ENCODE measurements around the gene SEMA3F.

SEMA3F gene

DNA sequence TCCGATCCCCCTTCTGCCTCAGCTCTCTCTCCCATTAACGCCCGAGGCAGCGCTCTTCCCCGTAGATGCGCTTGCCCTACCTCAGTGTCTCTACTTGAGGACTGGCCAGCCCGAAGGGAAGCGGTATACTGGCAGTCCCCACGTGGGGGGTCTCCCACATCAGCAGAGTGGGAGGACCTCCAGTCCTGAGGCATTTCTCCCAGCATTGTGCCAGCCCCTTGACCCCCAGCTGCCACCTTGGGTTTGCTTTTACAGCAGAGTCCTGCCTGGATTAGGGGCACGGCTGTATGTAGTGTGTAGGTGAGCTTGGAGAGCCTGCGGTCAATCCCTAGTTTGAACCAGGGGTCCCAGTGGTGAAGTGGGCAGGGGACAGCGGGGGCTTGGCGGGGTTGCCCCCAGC is 767 bp downstream of the SEMA3F start:
- no peak for DNase-seq (ENCODE audit: low spot score)

DNA sequence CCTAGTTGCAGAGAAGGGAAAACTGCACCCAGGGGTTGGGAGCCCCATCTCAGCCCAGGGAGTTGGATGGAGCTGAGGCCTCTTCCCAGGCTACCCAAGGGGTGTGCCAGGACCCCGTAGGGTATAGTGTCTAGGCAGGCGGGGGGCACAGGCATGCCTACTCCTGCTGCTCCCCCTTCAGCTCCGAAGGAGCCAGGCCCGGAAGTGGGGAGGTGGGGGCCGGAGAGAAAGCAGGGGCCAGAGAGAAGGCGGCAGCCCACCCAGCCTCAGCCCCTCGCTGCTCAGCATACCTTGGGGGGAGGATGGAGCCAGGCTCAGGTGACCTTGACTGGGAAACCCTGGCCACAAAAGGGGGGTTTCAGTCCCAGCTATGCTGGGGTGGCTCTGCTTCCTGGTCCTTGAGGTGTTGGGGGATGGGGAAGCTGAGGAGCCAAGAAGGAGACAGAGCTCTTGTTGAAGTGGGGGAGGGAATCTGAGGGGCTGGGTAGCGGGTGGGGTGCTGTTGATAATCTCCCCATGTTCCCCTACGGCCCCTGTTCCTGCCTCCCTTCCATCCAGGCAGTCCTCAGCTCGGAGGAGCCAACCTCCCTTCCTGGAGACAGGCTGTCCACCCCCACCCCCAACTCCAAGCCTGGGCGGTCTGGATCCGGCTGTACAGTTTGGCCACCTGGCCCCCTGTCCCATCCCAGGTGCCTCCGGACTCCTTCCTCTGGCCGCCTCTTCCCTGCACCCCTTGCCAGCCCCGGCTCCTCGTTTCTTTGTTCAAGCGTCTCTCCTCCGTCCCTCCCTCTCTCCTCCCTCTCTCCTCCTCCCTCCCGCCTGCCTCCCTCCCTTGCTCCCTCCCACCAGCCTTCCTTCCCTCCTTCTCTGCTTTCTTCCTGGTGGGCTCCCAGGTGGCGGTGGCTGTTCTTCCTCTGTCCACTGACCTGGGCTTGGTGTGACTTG is 1.7 kb downstream of the SEMA3F start:
- DNase-seq (ENCODE audit: low spot score) = no peak

DNA sequence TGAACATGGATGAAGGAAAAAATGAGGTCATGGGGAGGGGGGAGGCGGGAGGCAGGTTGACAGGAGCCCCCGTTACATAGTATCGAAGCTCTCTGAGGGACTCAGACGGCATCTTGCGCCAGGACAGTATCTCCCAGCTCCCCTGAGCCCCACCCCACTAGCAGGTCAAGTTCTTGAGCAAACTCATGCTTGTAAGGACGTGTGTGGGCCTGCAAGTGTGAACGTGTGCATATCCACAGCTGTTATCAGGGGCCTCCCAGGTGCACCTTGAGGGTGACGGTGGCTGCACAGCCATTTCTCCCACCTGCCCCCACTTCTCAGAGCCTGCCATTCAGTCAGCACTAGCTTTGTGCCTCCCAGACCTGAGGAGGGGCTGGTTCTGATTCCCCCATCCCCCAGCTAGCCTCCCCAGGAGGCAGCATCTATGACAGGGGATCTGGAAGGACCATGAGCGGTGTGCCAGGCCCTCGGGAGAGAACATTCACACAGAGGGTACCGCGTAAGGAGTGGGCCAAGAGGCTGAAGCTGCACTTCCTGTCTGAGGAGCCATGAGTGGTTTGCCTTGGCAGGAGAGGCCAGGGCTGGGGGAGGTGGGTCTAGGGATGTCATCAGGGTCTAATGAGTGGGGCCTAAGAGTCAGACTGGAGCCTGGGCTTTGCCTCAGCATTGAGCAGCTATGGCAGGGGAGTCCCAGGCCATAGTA is 2.9 kb downstream of the SEMA3F start:
- no peak for DNase-seq (ENCODE audit: low spot score)

DNA sequence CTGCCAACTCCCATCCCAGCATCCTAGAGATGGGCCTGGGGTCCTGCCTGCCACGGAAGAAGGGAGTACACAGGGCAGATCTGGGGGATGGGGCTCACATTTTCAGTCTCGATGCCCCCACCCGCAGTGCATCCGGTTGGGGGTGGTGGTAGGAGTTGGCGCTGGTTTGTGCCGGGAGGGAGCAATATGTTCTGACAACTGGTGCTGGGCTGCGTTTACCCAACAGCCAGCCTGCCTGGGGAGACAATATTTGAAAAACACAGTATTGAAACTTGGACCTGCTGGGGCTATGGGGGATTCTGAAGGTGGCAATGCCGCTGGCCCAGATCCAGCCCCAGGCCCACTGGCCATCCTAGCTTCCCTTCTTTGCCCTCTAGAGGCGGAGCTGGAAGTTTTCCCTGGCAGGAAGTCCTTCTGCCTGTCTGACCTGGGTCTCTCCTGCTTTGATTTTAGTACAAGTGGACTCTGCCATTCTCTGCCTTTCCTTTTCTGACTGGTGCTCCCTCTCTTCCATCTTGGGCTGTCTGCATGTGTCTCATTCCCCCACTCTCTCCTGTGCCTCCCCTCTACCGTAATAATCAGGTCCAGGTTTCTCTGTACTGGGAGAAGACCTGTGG is 3.5 kb downstream of the SEMA3F start:
- no peak for DNase-seq (ENCODE audit: low spot score)

DNA sequence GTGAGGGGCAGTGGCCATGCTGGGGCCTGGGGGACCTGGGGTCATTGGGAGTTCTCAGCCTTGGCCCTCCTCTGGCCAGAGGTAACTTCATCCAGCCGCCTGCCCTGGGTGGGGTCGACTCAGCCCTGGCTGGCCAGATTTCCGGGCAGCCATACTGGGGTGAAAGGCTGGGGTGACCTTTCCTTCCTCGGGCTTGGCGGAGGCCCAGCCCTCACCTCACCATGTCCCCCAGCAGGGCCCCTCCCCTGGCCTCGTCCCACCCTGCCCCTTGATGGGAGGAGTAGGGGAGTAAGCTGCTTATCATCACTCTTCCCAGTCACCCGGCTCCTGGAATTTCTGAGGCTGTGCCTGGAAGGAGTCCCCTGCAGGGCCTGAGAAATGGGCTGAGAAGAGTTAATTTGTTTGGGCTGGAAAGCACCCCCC is 5.4 kb downstream of the SEMA3F start:
- DNase-seq (ENCODE audit: low spot score) = no peak

DNA sequence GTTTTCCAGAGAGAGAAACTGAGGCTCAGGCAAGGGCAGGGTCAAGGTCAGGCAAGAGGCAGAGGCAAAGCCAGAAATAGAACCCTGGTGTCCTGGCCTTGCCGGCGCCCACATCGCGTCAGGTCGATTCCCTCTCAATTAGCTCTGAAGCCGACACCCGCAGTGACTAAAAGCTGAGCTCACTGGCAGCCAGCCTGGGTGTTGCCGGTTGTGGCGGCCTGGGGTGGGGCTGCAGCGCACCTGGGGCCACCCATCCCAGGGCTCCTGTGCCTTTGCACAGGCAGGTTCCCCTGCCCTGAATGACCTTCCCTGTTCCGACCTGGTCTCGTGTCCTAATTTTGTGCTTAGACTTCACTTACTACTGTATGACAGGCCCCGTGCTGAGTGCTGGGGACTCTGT is 6.2 kb downstream of the SEMA3F start:
- DNase-seq (ENCODE audit: low spot score) = no peak

DNA sequence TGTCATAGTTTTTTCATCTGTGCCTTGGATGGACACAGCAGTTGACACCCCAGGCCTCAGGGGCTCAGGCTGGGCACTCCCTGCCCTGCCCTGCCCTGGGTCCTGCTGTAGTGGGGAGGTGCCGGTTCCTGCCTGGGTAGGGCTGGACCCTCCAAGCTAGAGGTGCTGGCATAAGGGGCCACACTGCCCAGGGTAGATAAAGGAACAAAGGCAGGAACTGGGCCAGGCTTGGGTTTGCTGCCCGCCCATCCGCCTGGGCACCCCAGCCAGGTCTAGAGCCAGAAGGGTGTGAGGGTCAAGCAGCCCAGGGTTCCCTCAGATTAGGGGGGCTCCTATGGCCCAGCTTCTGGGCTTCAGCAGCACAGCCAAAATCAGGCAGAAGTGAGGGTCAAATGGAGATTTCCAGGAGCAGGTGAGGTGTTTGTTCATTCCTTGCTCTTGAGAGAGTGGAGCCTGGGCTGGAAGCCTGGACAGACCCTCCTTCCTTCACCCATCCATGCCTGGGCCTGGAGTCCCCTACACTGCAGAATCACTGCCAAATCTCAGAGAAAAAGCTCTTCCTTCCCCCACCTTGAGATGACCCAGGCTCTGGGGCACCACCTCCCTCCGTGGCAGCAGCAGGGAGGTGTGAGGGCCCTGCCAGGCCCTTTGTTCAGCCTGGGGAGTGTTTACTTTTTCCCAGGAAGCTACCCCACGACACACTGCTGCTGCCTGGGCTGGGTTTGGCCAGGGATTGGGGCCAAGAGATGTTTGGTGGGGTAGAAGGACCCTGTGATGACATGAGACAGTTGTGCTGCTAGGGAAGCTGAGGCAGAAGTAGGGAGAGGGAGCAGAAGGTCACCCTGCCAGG is 7.1 kb downstream of the SEMA3F start:
- DNase-seq (ENCODE audit: low spot score) = no peak

DNA sequence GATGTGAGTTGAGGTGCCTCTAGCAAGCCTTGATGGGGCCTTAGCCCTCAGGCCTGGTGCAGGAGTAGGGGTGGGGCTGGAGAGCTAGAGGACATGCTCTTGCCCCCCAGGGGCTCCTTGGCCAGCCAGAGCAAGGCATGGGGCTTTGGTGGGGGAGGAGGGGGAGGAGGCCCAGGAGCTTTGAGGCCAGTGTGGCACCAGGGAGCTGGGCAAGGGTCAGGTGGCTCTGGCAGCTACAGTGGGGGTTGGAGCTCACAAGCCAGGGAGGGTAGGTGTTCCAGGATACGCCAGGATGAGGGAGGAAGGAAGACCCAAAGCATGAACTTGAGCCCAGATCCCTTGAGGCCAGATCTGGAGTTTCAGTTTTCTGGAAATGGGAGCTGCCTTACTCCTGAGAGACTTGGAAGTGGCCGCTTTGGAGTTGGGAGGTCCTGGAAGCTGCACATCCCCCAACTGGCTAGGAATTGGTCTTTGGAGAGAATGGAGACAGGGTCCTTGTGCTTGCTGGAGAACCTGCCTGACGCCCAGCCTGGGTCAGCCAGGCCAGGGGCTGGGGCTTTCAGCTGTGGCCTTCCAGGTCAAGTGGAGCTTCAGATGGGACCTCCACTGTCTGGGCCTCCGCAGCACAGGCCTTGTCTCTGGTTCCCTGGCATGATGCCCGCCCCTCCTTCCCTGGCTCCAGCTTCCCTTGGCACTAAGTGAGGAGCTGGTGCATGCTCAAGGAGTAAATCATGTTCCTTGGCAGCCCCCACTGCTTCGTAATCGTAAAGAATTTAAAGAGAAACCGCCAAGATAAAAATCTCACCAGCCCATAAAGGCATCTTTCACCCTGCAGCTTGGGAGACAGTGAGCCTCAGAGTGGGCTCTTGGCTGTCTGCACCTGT is 8.7 kb downstream of the SEMA3F start:
- DNase-seq (ENCODE audit: low spot score) = peak; percentile 84

DNA sequence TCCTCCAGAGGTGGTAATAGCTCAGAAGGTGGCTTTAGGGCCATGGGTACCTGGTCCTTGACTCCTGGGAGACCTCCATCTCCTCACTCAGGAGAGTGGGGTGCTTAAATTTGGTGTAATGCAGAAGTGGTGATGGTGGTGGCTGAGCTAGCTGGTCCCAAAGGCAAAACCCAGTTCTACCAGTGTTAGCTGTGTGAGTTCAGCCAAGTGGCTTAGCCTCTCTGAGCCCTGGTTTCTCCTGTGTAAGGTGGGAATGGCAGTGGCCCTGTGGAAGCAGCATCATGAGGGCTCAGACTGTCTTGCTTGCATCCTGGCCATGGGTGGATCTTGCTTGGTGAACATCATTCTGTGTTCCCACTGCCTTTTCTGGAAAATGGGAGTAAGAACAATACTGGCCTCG is 9.4 kb downstream of the SEMA3F start:
- no peak for DNase-seq (ENCODE audit: low spot score)

DNA sequence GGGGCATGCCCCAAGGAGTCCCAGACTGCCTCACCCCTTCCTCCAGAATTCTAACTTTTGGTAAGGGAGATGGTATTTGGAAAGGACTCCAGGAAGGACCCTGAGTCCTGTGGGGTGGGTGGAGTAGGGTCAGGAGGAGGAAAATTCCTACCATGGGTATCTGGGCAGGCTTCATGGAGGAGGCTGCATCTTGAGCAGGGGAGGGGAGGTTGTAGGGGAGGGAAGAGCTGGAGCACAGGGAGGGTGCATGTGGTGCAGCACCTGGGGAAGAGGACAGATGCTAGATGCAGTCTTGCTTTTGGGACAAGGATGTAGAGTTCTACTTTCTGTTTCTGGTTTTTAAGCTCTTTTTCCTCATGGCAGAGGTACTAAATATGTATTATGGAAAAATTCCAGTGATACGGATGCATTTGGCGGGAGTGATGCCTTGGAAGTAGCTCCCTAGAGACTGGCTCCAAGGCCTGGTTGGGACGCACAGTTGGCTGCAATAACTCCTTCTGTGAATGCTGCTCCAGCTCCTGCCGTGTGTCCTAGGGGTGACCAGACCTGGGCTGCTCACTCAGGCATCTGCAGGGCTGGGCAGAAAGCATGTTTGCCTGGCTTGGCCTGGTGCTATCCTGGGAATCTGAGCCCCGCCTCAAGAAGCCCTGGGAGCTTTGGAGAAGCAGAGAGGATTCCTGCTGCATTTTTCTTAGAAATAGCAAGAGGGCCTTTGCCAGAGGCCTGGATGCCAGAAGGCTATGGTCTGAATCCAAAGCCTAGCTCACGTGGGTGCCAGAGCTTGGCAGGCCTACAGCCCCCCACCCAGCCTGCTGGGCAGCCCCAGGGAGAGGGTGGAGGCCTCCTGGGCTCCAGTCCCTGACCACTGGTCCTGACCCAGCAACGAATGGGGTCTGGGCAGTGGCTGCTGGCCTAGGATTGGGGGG is 10.1 kb downstream of the SEMA3F start:
- no peak for DNase-seq (ENCODE audit: low spot score)

DNA sequence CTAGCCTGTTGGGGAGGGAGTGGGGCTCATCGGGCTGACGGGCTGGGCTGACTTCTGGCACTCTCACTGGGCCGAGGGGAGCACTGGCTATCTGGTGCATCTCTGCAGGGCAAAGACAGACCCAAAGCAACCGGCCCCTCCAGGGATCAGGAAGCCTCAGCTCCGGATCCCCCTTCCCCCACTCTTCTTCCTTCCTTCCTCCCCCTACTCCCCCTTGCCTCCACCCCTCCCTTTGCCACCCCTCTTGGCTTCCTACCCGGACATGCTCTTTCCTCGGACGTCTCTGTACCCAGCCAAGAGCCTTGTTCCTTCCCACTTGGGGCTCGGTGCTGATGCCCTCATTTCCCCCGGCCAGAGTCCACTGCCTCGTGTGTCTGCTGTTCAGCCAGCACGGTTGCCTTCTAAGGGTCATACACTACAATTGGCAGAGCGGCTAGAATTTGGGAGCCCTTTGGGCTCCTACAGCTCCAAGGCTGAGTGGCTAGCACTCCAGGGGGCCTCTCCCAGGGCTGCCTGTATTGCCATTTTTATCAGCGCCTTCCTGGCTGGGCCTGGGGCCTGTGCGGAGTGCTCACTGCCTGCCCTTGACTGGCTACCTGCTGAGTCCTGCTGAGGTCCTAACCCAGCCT is 10.9 kb downstream of the SEMA3F start:
- no peak for DNase-seq (ENCODE audit: low spot score)

DNA sequence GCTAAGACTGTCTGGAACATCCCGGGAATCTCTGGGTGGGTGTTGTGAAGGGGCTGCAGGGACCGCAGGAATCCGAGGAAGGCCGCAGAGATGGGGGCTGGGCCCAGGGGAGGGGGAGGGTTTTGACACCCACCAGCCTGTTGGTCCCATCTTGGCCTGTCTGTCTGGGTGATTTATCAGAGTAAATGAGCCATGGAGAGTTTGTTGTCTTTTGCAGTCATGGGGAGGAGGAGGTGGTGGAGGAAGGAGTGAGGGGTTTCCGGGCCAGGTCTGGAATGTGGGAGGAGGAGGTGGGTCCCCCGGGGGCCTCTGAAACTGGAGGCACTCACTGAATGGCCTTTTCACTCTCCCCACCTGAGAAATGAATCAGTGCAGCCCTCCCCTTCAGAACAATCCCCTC is 11.5 kb downstream of the SEMA3F start:
- no peak for DNase-seq (ENCODE audit: low spot score)

DNA sequence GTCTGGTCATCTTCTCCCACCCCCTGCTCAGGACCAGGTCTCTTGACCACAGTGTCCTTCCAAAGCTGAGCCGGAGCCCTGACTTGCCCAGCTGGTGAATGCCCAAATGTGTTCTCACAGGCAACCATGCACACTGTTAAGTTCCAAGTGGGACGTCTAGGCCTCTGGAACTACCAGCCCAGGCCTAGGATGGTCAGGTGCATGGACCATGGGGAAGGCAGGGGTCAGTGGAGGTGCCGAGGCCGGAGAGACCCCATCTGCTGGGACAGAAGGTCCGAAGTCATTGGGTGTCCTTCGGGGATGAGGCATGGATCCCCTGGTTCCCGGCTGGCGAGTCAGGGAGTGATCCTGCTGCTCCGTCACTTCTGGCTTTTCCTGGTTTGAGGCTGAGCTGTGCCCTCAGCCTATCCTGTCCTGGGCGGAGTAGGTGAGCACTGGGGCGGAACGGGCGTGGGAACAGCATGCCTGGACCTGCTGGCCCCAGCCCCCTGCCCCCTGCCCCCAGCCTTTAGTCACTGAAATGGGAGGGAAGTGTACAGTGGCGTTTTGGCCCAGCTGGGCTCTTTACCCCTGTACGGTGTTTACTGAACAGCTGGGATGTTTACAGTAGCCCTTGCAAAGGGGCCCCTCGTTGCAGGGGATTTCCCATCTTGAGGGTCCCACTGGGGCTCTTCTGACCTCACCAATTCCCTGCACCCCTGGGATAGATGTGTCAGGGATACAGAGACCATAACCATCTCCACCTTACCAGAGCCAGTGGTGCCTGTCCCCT is 12.1 kb downstream of the SEMA3F start:
- DNase-seq (ENCODE audit: low spot score) = no peak

DNA sequence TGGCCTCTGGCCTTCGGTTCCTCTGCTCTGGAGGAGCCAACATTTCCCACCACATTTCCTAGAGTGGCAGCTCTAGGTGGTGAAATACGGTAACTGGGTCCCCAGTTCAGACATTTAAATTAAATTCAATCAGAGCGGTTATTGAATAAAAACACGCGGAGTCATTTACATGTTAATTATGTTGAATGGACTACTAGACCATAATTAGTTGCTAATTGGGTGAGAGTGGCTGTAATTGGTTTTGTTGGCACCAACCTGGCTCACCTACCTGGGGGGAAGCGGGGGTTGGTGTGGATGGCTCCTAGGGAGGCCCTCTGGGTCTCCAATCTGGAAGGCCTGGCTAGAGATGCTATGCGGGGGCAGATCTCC is 12.7 kb downstream of the SEMA3F start:
- no peak for DNase-seq (ENCODE audit: low spot score)

DNA sequence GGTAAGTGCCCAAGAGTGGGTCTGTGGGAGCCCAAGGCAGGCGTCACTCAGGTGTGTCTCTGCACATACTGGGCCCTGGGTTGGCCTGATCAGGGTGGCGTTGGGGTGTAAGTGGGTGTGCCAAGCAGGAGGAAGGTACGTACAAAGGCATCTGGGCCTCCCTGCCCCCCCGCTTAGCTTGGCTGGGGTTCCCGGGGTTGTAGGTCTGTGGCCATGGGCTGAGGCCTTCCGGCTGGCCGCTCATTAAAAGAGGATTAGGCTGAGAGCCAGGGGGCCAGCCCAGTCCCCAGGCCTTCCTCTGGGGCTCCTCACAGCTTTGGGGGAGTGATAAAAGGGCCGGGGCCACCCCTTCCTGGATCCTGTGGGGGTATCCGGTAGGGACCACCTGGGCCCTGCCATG is 13.3 kb downstream of the SEMA3F start:
- DNase-seq (ENCODE audit: low spot score) = no peak

DNA sequence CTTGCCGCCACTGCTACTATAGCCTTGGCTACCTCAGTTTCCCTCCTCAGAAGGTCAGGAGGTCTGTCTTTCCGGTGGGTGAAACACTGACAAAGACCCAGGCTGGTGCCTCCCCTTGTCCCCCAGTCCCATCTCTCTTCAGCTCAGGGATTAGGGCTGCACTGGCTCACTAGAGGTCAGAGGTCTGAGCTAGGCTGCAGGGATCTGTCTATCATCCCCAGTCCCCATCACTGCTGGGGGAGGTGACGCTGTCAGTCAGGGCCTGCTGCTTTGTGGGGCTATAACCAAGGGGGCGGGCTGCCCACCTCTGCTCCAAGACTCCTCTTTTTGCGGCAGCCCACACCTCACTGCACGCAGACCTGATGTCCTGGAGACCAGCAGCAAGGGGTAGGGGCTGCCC is 13.7 kb downstream of the SEMA3F start:
- no peak for DNase-seq (ENCODE audit: low spot score)

DNA sequence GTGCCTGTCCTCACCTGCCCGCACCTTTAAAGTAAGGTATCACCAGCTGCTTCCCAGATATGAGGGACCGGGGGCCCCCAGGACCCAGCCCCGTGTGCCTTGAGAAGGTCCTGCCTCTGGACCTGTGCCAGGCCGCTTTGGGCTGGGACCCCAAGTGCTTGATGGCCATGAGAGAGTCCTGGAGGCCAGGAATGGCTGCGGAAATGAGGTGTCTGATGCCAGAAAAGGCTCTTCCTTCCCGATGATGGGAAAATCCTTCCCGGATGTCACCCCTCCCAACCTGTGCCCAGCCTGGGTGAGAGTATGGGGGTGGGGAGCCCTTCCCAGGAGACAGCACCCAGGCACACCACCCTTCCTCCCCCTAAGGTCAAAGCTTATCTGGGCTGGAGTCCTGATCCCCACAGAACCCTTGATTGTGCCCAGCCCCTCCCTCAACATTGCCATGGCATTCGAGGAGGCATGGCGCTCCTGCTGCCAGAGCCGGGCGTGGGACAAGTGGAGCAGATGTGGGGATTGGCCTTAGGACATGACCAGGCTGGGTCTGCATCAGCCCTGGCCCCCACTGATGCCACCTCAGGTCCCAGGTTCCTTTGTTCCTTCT is 14.2 kb downstream of the SEMA3F start:
- no peak for DNase-seq (ENCODE audit: low spot score)

DNA sequence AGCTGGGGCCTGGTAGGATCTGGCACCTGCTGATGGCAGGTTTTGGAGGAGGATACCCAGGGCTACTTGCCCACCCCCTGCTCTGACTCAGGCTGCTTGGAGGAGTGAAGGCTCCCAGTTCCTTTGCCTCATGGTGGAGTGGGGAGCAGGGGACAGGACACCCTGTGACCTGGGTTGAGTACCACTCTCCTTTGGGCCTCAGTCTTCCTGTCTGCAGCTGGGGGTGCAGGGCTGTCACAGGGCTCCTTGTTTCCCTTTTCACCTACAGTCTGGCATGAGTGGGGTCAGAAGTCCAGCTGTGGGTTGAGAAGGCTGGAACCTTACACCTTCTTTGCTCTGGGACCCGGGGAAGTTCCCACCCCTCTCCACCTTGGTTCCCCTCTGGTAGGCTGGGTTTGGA is 14.7 kb downstream of the SEMA3F start:
- no peak for DNase-seq (ENCODE audit: low spot score)

All from left forelimb (tissue), 1 donor.